Neural progenitor cell (in vitro differentiated cells): ENCODE measurements around the gene FGFR2. TPM values are rescaled to one million over a fixed set of nuclear protein-coding genes. Genes with fewer than 3 reads are reported as not detected.
A peak's percentile ranks its signal among the peaks of the same experiment; 100 is the strongest.

Experiments used
- DNase-seq: peaks from one replicate; pipeline ENCODE4 v3.0.0-alpha.2; 2016; ENCODE audit warnings: low spot score
- H2AFZ ChIP-seq: fragments of 200-600 bp; sonication (generic); replicated peaks from 2 replicates; pipeline ENCODE4 v1.6.1; 2016; ENCODE audit warnings: antibody characterized with exemption
- H3F3A ChIP-seq: fragments of 200-600 bp; sonication (generic); 2 replicates; pipeline ENCODE4 v1.6.1; 2016; ENCODE audit warnings: antibody characterized with exemption, low read depth
- H3K27ac ChIP-seq: fragments of 200-600 bp; sonication (generic); 2 replicates; pipeline ENCODE4 v1.5.1; 2016; ENCODE audit warnings: mild to moderate bottlenecking
- H3K27me3 ChIP-seq: fragments of 200-600 bp; sonication (generic); 2 replicates; pipeline ENCODE4 v1.6.1; 2016; ENCODE audit warnings: mild to moderate bottlenecking, moderate library complexity
- H3K36me3 ChIP-seq: fragments of 200-600 bp; sonication (generic); 2 replicates; pipeline ENCODE4 v1.5.1; 2016
- H3K4me1 ChIP-seq: fragments of 200-600 bp; sonication (generic); 2 replicates; pipeline ENCODE4 v1.6.1; 2016; ENCODE audit warnings: mixed run types
- H3K4me2 ChIP-seq: fragments of 200-600 bp; sonication (generic); 2 replicates; pipeline ENCODE4 v1.6.1; 2016
- H3K4me3 ChIP-seq: fragments of 200-600 bp; sonication (generic); 2 replicates; pipeline ENCODE4 v1.5.1; 2016
- H3K79me2 ChIP-seq: fragments of 200-600 bp; sonication (generic); 2 replicates; pipeline ENCODE4 v1.6.1; 2016; ENCODE audit warnings: low read depth
- H3K9ac ChIP-seq: fragments of 200-600 bp; sonication (generic); 2 replicates; pipeline ENCODE4 v1.6.1; 2016
- H3K9me3 ChIP-seq: fragments of 200-600 bp; sonication (generic); 2 replicates; pipeline ENCODE4 v1.5.1; 2016; ENCODE audit warnings: low read depth
- H4K20me1 ChIP-seq: fragments of 200-600 bp; sonication (generic); 2 replicates; pipeline ENCODE4 v1.6.1; 2016; ENCODE audit warnings: low read depth
- H3K27ac Mint-ChIP-seq: 3 replicates; pipeline ENCODE4 v1.8.0; 2021; ENCODE audit warnings: mixed read lengths
- H3K27me3 Mint-ChIP-seq: 2 replicates; pipeline ENCODE4 v1.8.0; 2022; ENCODE audit warnings: low read depth, mild to moderate bottlenecking, inconsistent platforms, moderate library complexity, mixed read lengths; ENCODE audit not compliant: insufficient read depth
- H3K36me3 Mint-ChIP-seq: 3 replicates; pipeline ENCODE4 v1.8.0; 2021; ENCODE audit warnings: mixed read lengths
- H3K4me1 Mint-ChIP-seq: 3 replicates; pipeline ENCODE4 v1.8.0; 2021; ENCODE audit warnings: mixed read lengths
- H3K4me3 Mint-ChIP-seq: 3 replicates; pipeline ENCODE4 v1.8.0; 2021; ENCODE audit warnings: mild to moderate bottlenecking, moderate library complexity, mixed read lengths
- H3K9me3 Mint-ChIP-seq: 3 replicates; pipeline ENCODE4 v1.8.0; 2020; ENCODE audit warnings: mixed read lengths
- CTCF ChIP-seq: fragments of 200-600 bp; sonication (generic); IDR thresholded peaks from 2 replicates; pipeline ENCODE4 v1.5.1; 2017; ENCODE audit warnings: antibody characterized with exemption, mild to moderate bottlenecking
- EZH2 ChIP-seq: fragments of 200-600 bp; sonication (generic); IDR thresholded peaks from 2 replicates; pipeline ENCODE4 v1.6.1; 2017; ENCODE audit warnings: antibody characterized with exemption, mild to moderate bottlenecking, moderate library complexity
- EZH2phosphoT487 ChIP-seq: fragments of 200-600 bp; sonication (generic); IDR thresholded peaks from 2 replicates; pipeline ENCODE4 v1.6.1; 2017; ENCODE audit warnings: antibody characterized with exemption
- total RNA-seq: library from RNA; depleted of rRNA; stranded (reverse); fragments of >200 nt; gene quantifications from 2 replicates; pipeline ENCODE4 v1.2.3, GENCODE V29; 2015; ENCODE audit warnings: low replicate concordance

FGFR2 gene
- total RNA-seq, 1 donor from 2014 or later: 99.1 TPM

DNA sequence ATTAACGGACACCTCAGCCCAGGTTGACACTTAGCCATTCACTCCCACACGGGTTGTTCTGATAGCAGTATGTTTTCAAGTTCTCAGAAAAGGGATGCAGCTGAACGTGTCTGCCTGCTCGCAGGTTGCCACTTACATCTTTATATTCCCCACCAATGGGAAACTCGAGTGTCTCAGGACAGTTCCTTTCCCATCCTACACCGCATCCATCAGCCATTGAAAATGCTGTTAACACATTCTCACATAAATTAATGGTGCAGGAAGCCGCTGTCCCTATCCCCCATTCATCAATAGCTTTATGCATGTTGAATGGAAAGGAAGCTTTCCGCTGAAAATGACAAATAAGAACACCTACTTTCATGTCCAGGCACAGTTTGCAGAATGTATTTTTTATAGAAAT, 1.7 kb upstream of the FGFR2 start:
- H3K36me3 Mint-ChIP-seq: no peaks in the 10 kb centered on the region
- H3K27me3 ChIP-seq: peaks cover 18% of the 10 kb centered on the region
- DNase-seq: no peak
- peak overlapping the region; percentile 66 for H3K4me2 ChIP-seq
- no peak overlapping the region for H2AFZ ChIP-seq
- peaks cover 20% of the 10 kb centered on the region for H3K27me3 Mint-ChIP-seq
- H4K20me1 ChIP-seq: peaks cover 35% of the 10 kb centered on the region
- H3K4me1 ChIP-seq: peaks cover 26% of the 10 kb centered on the region
- no peak overlapping the region for H3K4me3 ChIP-seq
- peaks cover 61% of the 10 kb centered on the region for H3F3A ChIP-seq
- H3K4me3 Mint-ChIP-seq: peak overlapping the region; percentile 50
- H3K9me3 Mint-ChIP-seq: no peaks in the 10 kb centered on the region
- peaks cover 48% of the 10 kb centered on the region for H3K4me1 Mint-ChIP-seq
- H3K36me3 ChIP-seq: no peaks in the 10 kb centered on the region
- no peak overlapping the region for H3K27ac Mint-ChIP-seq
- no peak overlapping the region for H3K9ac ChIP-seq
- H3K79me2 ChIP-seq: peaks cover 31% of the 10 kb centered on the region
- H3K9me3 ChIP-seq: no peaks in the 10 kb centered on the region
- no peak overlapping the region for H3K27ac ChIP-seq
- no peak for TF ChIP-seq EZH2
- no peak for TF ChIP-seq CTCF
- no peak for TF ChIP-seq EZH2phosphoT487

GRCh38 chr10:121597504-121598262, 561 bp downstream of the FGFR2 start:
- Histone ChIP-seq H3K4me3 (peak overlapping the region; percentile 82), H3K27me3 (peaks cover 18% of the 10 kb centered on the region), H3K36me3 (no peaks in the 10 kb centered on the region), H2AFZ (no peak overlapping the region), H3K9me3 (no peaks in the 10 kb centered on the region), H3K9ac (peak overlapping the region; percentile 43), H3K4me1 (peaks cover 46% of the 10 kb centered on the region), H3K79me2 (peaks cover 54% of the 10 kb centered on the region), H3F3A (peaks cover 64% of the 10 kb centered on the region), H4K20me1 (peaks cover 58% of the 10 kb centered on the region), H3K27ac (peak overlapping the region; percentile 99), H3K4me2 (peak overlapping the region; percentile 79)
- H3K4me3 Mint-ChIP-seq: peak overlapping the region; percentile 85
- H3K27me3 Mint-ChIP-seq: peaks cover 17% of the 10 kb centered on the region
- no peak overlapping the region for H3K27ac Mint-ChIP-seq
- DNase-seq: peak; percentile 65
- peaks cover 16% of the 10 kb centered on the region for H3K36me3 Mint-ChIP-seq
- TF ChIP-seq CTCF (no peak), EZH2 (no peak), EZH2phosphoT487 (no peak)
- H3K9me3 Mint-ChIP-seq: no peaks in the 10 kb centered on the region
- H3K4me1 Mint-ChIP-seq: peaks cover 65% of the 10 kb centered on the region

DNA sequence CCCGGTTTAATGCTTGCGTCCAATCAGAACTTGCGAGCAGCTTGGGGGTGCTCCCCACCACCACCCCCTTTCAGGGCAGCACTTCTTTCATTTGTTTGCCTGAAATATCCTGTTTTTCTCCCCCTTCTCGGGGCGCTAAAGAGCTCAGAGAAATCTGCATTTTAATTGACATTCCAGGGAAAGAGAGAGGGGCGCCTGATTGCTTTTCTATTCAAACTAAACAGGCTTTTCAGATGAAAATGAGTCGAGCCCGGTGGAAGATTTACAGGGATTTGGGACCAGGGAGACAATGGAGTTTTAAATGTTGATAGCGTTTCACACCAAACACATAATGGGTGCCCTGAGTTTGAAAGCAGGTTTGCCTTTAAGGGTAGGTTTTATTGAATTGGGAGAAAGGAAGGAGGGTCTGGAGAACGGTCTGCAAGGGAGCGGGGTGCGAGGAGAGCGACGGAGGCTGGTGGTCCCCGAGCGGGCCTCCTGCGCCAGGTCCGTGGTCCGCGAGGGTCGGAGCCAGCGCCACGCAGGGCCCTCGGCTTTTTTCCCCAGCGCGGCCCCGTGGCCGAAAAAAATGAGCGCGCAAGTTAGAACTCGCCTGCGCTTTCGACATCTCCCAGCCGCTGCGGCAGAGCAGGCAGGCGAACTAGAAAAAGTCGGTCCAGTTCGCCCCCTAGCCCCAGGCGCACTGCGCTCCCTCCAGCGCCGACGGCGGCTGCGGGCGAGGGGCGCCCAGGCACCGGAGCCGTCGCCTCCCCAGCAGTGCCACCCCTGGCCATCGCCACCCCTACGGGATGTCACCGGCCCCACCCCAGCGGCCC, 1.3 kb downstream of the FGFR2 start:
- Histone ChIP-seq H3K4me1 (peaks cover 48% of the 10 kb centered on the region), H4K20me1 (peaks cover 66% of the 10 kb centered on the region), H3K36me3 (no peaks in the 10 kb centered on the region), H3K27me3 (peaks cover 18% of the 10 kb centered on the region), H3K27ac (peak overlapping the region; percentile 99), H3K4me3 (peak overlapping the region; percentile 82), H2AFZ (no peak overlapping the region), H3K4me2 (peak overlapping the region; percentile 79), H3K9ac (peak overlapping the region; percentile 43), H3K9me3 (no peaks in the 10 kb centered on the region), H3K79me2 (peaks cover 62% of the 10 kb centered on the region), H3F3A (peaks cover 63% of the 10 kb centered on the region)
- DNase-seq: peak; percentile 91
- Mint-ChIP-seq H3K36me3 (peaks cover 24% of the 10 kb centered on the region), H3K27ac (peak overlapping the region; percentile 25), H3K4me3 (peak overlapping the region; percentile 93), H3K27me3 (peaks cover 21% of the 10 kb centered on the region), H3K9me3 (no peaks in the 10 kb centered on the region), H3K4me1 (peaks cover 69% of the 10 kb centered on the region)
- TF ChIP-seq EZH2phosphoT487 (no peak), CTCF (peak; percentile 34)
